NCI-H446 (cell line): ENCODE results near the gene ANG.
"Not testable (repeated sequence)": the region's sequence is repeated elsewhere in the genome, so short reads cannot be mapped to it uniquely, and the experiment has no call there.

Experiments
- DNase-seq, 2 experiments: peaks; one replicate each; lab custom pipeline; 2025; lab: John Stamatoyannopoulos, UW

ANG gene

DNA sequence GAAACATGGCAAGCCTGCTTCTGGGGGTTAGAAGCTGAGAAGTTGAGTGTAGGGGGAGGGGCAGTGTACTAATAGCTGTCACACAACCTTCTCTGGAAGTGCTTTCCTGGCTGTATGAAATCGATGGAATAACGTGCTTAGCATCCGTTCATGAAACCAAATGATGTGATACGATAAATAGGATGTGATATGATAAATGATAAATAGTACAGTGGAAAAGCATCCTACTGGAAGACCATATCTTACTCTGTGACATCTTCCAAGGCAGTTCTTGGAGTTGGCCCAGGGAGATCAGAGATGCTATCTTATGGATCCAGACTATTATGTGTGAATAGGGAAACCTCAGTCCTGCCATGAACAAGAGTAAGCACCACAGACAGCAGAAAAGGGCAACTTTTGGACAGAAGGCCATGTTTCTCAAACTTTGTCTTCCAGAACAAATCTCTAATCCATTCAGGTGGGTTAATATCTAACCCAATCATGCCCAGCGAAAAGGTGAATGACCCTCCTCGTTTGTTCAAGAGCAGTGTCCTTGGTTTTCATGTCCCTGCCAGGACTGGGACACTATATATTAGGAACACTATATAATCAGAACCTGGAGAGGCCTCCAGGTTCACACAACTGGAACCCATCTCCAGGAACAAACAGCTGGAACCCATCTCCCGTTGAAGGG is at the start of gene ANG:
Gene ANG (plus strand): TSS at position 598 of the 673 bp plus-strand sequence. CDS start 4,801 bp downstream, outside the sequence.
- no peak for DNase-seq

GRCh38 chr14:20641591-20641990 is 47.0 kb upstream of the ANG start, which contains the start of gene OR6S1:
Gene OR6S1, minus strand, starts transcription at chr14:20641691. Its CDS starts 0 bp downstream, at chr14:20641691.
- no peak for DNase-seq

DNA sequence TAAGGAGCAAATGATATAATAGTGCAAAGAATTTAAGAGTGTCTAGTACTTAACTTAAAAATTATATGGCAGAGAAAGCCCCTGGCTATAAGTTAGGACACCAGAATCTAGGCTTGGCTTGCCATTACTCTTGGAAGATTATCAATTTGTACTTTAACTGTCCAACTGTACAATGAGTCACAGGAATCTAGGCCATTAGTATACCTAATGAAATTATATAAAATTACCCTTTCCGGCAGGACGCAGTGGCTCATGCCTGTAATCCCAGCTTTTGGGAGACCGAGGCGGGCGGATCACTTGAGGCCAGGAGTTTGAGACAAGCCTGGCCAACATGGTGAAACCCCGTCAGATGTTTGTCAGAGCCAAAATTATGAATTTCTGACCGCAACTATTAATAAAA is 46.4 kb upstream of the ANG start:
- no peak for DNase-seq

GRCh38 chr14:20642755-20643154 is 45.8 kb upstream of the ANG start:
- not testable (repeated sequence) for DNase-seq

DNA sequence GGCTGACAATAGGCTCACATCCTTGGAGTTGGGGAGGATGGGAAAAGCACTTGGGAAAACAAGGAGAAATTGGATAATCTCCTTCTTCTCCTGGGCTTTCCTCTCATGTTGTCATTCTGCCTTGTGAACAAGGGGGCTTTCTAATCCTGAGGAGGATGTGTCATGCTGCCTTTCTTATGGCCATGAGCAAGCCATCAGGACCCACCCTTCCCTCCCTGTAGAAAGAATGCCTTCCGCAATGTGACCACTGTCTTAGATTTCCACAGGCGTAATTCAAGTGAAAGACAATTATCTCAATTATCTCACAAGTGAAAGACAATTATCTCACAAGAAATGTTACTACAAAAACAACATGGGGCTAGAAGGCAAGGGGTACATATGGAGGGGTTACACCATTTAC is 44.0 kb upstream of the ANG start:
- no peak for DNase-seq

DNA sequence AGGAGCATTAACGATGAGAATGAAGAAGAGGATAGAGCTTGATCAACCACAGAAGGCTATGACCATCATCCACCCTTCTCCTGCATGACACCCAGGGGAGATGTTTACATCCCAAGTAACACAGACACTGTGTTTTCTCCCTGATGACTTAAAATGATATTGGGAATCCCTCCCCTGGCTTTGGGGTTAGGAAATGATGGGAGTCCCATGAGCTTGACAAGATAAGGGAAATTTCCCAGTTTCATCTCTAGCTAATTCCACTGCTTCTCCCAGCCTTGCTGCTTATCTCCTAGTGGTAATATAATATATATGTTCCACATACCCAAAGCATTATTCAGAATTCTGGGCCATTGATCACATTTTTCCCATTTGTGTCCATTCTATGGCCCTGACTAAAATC is 43.1 kb upstream of the ANG start:
- DNase-seq, result no peak

GRCh38 chr14:20652996-20653975 is 35.3 kb upstream of the ANG start:
- peak in 1 of 2 experiments; percentile 57 for DNase-seq

DNA sequence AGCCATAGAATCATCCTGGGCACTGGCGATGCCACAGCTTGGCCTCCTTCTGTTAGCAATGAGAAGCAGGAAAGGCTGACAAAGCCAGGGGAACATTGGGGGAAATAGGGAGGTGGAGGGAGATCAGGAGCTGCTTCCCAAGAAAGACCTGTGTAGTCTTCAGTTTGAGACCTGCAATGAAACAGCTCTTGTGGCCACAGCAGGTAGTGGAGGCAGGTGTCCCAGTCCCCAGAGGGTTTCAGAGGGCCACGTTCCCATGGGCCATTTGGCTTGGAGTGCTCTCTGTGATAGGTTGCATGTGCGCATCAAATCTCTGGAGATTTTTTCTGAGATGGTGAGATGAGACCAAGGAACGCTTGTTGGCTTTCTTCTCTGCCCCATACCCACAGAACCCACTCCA is 32.7 kb upstream of the ANG start:
- DNase-seq, result no peak

- DNase-seq, result no peak
These were observed 32.3 kb upstream of the ANG start for GRCh38 chr14:20656274-20656673.

- DNase-seq, result no peak
These were observed 31.1 kb upstream of the ANG start for GRCh38 chr14:20657216-20658211.

GRCh38 chr14:20658246-20658645 is 30.3 kb upstream of the ANG start:
- no peak for DNase-seq

DNA sequence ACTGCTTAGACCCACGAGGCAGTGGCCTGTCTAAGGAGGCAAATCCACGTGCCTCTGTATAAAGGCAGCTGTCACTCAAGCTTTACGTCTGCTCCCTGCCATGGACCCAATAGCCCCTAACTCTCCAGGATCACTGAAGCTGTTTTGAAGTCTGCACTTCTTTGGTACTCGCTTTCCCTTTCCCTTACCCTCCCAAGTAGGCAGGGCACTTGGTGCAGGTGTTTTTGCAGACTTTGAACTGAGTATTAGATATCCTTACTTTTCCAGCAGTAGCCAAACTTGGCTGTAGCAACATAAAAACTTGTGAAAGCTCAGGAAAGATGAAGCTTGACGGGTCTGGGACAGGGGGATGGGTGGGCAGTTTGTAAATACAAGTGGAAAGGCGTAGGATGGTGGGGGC is 29.2 kb upstream of the ANG start:
- DNase-seq, result no peak

DNA sequence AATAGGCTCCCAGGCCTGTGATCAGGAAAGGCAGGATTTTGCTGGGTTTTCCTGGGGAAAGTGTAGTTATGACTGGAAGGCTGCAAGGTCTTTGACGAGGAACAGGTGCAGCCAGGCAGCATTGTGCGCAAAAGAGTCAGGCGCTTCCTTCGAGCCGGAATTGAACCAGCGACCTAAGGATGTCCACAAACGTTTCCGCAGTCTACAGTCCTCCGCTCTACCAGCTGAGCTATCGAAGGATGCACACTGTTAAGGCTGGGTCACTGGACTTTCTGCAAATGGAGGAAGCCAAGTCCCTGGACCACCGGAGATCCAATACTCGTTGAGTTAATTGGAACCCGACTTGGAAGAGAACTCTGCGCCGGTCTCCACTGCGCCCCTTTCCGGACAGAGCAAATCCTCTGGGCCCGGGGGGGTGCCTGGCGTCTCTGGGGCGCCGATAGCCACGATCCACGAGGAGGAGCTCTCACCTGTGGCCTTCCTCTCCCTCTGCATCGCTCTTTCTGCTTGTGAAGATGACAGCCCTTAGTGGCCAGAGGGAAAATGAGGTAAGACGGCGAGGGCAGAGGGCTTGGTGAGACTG is 28.7 kb upstream of the ANG start:
- no peak for DNase-seq

DNA sequence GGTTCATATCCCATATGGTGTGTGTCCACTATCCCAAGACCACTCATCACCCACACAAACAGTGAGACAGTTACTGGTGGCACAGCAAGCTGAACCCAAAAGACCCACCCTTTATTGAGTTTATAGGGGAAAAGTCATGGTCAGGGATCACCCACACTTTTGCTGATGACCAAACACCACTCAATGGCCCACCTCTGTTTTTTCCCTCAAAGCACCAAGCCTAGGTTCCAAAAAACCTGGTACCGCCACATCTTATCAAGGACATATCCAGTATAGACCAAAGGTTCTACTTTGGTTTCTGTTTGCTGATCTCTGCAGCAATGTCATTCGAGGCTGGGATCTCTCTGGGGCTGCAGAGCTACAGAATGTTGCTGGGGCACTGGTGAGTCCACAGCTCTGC is 27.4 kb upstream of the ANG start:
- no peak for DNase-seq

DNA sequence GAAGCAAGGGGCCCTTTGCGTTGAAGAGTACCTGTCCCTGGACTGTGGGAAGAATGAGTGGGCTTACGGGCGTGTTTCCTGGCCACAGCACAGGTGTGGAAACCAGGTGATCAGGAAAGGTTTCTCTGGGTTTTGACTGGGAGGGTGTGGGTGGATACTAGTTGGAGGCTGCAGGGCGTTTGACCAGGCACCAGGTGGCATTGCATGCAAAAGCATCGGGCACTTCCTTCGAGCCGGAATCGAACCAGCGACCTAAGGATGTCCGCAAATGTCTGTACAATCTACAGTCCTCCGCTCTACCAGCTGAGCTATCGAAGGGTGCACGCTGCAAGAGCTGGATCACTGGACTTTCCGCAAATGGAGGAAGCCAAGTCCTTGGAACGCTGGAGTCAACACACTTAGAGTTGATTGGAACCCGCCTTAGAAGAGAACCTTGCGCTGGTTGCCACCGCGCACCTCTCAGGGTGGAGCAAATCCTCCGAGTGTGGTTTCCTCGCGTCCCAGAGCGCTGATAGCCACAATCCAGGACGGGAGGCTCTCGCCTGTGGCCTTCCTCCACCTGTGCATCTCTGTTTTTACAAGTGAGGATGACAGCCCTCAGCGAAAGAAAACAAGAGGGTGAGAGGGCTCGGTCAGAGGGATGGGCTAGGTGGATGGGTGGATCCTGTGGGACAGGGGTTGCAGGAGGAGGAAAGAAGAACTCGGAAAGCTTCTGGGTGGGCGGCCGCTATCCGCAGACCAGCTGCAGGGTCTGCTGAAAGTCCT is 25.4 kb upstream of the ANG start:
- peak in 1 of 2 experiments; percentile 64 for DNase-seq

DNA sequence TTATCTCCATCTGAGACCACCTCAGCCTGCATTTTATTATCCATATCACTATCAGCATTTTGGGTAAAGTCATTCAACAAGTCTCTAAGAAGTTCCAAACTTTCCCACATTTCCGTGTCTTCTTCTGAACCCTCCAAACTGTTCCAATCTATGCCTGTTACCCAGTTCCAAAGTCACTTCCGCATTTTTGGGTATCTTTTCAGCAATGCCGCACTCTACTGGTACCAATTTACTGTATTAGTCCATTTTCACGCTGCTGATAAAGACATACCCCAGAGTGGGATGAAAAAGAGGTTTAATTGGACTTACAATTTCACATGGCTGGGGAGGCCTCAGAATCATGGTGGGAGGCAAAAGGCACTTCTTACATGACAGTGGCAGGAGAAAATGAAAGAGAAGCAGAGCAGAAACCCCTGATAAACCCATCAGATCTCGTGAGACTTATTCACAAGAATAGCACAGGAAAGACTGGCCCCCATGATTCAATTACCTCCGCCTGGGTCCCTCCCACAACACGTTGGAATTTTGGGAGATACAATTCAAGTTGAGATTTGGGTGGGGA is 22.1 kb upstream of the ANG start:
- DNase-seq, result not testable (repeated sequence)

- DNase-seq, result no peak
These were observed 20.6 kb upstream of the ANG start for GRCh38 chr14:20667957-20668356.

- DNase-seq, result no peak
These were observed 19.6 kb upstream of the ANG start for GRCh38 chr14:20668969-20669368.

DNA sequence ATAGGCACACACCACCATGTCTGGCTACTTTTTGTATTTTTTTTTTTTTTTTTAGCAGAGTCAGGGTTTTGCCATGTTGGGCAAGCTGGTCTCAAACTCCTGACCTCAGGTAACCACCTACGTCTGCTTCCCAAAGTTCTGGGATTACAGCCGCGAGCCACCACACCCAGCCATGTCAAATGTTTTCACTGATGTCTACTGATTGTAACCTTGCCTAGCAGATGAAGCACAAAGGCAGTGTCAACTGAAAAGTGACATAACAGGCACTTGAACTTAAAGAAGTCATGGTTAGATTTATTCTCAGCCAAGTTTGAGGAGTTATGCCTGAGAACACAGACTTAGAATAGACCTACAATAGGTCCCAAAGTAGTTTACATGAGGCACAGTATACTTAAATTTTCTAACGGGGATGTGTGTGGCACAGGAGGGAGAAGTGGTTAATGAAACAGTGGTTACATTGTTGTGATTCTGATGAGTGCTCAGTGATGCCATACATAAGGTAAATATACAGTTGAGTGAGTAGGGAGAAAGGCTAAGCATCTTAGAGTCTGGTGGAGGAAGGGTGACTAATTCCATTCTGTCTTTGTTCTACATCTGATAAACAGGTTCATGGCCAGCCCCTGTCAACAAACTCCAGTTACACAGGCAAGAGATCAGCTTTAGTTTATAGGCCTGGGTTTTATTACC is 16.8 kb upstream of the ANG start:
- no peak for DNase-seq

DNA sequence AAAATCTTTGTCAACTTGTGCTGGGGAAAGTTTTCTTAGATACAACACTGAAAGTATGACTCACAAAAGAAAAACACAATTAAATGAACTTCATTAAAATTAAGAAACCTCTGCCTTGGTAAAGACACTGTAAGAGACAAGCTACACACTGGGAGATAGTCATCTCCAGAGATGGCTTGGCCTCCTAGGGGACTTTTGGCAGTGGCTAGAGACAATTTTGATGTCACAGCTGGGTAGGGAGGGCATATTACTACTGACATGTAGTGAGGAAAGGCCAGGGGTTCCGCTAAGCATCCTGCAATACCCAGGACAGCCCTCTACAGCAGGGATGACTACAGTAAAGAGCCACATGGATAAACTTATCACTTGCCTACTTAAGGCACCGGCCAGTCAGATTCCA is 12.9 kb upstream of the ANG start:
- no peak for DNase-seq
